H9 (cell line): ENCODE results near the gene NDC80. TPM values are rescaled to one million over a fixed set of nuclear protein-coding genes. Genes with fewer than 3 reads are reported as not detected.
A peak's percentile ranks its signal among the peaks of the same experiment; 100 is the strongest.
"Not testable (repeated sequence)": the region's sequence is repeated elsewhere in the genome, so short reads cannot be mapped to it uniquely, and the experiment has no call there.

Experiments
- DNase-seq: peaks from one replicate; pipeline ENCODE4 v3.0.0-alpha.2; 2017
- H2AFZ ChIP-seq: one replicate; pipeline ENCODE4 v1.6.1; 2013; ENCODE audit warnings: mild to moderate bottlenecking, low read length, control low read depth, moderate library complexity
- H2AK5ac ChIP-seq: 2 replicates; pipeline ENCODE4 v1.6.1; 2013; ENCODE audit warnings: low read length, control low read depth, mixed read lengths; ENCODE audit not compliant: insufficient read length
- H2BK120ac ChIP-seq: one replicate; pipeline ENCODE4 v1.6.1; 2013; ENCODE audit warnings: low read depth, mild to moderate bottlenecking, low read length, control low read depth, inconsistent platforms; ENCODE audit not compliant: poor library complexity, severe bottlenecking
- H2BK12ac ChIP-seq: 2 replicates; pipeline ENCODE4 v1.6.1; 2013; ENCODE audit warnings: low read length, control low read depth, mixed read lengths, low read depth; ENCODE audit not compliant: insufficient read length
- H2BK15ac ChIP-seq: 2 replicates; pipeline ENCODE4 v1.6.1; 2013; ENCODE audit warnings: low read depth, low read length, control low read depth
- H2BK20ac ChIP-seq: one replicate; pipeline ENCODE4 v1.6.1; 2013; ENCODE audit warnings: low read depth, mild to moderate bottlenecking, low read length, control low read depth, inconsistent platforms; ENCODE audit not compliant: poor library complexity, severe bottlenecking
- H2BK5ac ChIP-seq: 2 replicates; pipeline ENCODE4 v1.6.1; 2013; ENCODE audit warnings: low read length, control low read depth, mixed read lengths; ENCODE audit not compliant: insufficient read length
- H3K14ac ChIP-seq: 2 replicates; pipeline ENCODE4 v1.6.1; 2013; ENCODE audit warnings: low read length, control low read depth; ENCODE audit not compliant: insufficient read depth
- H3K18ac ChIP-seq: 2 replicates; pipeline ENCODE4 v1.6.1; 2013; ENCODE audit warnings: low read depth, mild to moderate bottlenecking, mixed read lengths, low read length, control low read depth; ENCODE audit not compliant: insufficient read length
- H3K23ac ChIP-seq: 2 replicates; pipeline ENCODE4 v1.6.1; 2013; ENCODE audit warnings: low read length, control low read depth, mixed read lengths, low read depth; ENCODE audit not compliant: insufficient read length
- H3K23me2 ChIP-seq: 2 replicates; pipeline ENCODE4 v1.6.1; 2013; ENCODE audit warnings: low read depth, mild to moderate bottlenecking, mixed read lengths, low read length, control low read depth; ENCODE audit not compliant: insufficient read length, poor library complexity, severe bottlenecking
- H3K27ac ChIP-seq: 2 replicates; pipeline ENCODE4 v1.5.1; 2013; ENCODE audit warnings: low read length, control low read depth, mixed read lengths, low read depth; ENCODE audit not compliant: insufficient read length
- H3K27me3 ChIP-seq: 2 replicates; pipeline ENCODE4 v1.6.1; 2013; ENCODE audit warnings: low read length, control low read depth, inconsistent platforms; ENCODE audit not compliant: insufficient read depth
- H3K4ac ChIP-seq: 2 replicates; pipeline ENCODE4 v1.6.1; 2013; ENCODE audit warnings: low read depth, mild to moderate bottlenecking, control low read depth, inconsistent platforms, low read length, moderate library complexity
- H3K4me1 ChIP-seq: 2 replicates; pipeline ENCODE4 v1.6.1; 2013; ENCODE audit warnings: low read length, control low read depth, inconsistent platforms; ENCODE audit not compliant: insufficient read depth
- H3K4me2 ChIP-seq: 2 replicates; pipeline ENCODE4 v1.6.1; 2013; ENCODE audit warnings: low read length, control low read depth, mixed read lengths; ENCODE audit not compliant: insufficient read length, insufficient read depth
- H3K56ac ChIP-seq: 2 replicates; pipeline ENCODE4 v1.6.1; 2013; ENCODE audit warnings: low read depth, mild to moderate bottlenecking, mixed read lengths, low read length, control low read depth; ENCODE audit not compliant: insufficient read length
- H3K79me1 ChIP-seq: 2 replicates; pipeline ENCODE4 v1.6.1; 2013; ENCODE audit warnings: low read depth, mild to moderate bottlenecking, moderate library complexity, low read length, control low read depth, inconsistent platforms; ENCODE audit not compliant: insufficient read depth, poor library complexity, severe bottlenecking
- H3K79me2 ChIP-seq: 2 replicates; pipeline ENCODE4 v1.6.1; 2013; ENCODE audit warnings: low read length, control low read depth, inconsistent platforms; ENCODE audit not compliant: insufficient read depth
- H3K9ac ChIP-seq: 2 replicates; pipeline ENCODE4 v1.6.1; 2013; ENCODE audit warnings: low read length, control low read depth, mixed read lengths; ENCODE audit not compliant: insufficient read length; ENCODE audit errors: extremely low read depth
- H3K9me3 ChIP-seq: one replicate; pipeline ENCODE4 v1.6.1; 2013; ENCODE audit warnings: low read depth, low read length, inconsistent platforms; ENCODE audit not compliant: control insufficient read depth
- H3T11ph ChIP-seq: one replicate; pipeline ENCODE4 v1.6.1; 2013; ENCODE audit warnings: mild to moderate bottlenecking, low read length, control low read depth, inconsistent platforms
- H4K20me1 ChIP-seq: one replicate; pipeline ENCODE4 v1.6.1; 2013; ENCODE audit not compliant: control insufficient read depth, insufficient read length, insufficient read depth
- H4K5ac ChIP-seq: 2 replicates; pipeline ENCODE4 v1.6.1; 2013; ENCODE audit warnings: low read depth, mild to moderate bottlenecking, mixed read lengths, low read length, control low read depth; ENCODE audit not compliant: insufficient read length
- H4K8ac ChIP-seq: replicated peaks from 2 replicates; pipeline ENCODE4 v1.6.1; 2013; ENCODE audit warnings: low read length, control low read depth, mixed read lengths, low read depth; ENCODE audit not compliant: insufficient read length
- H4K91ac ChIP-seq: 2 replicates; pipeline ENCODE4 v1.6.1; 2013; ENCODE audit warnings: low read depth, mild to moderate bottlenecking, moderate library complexity, mixed read lengths, low read length, control low read depth; ENCODE audit not compliant: insufficient read length
- H3K27ac Mint-ChIP-seq, 3 experiments: 2 replicates in 2 of 3; 3 replicates in 1 of 3; pipeline ENCODE4 v1.8.0; 2020 to 2021; ENCODE audit warnings: mixed read lengths in 3 of 3, mild to moderate bottlenecking in 1 of 3, moderate library complexity in 1 of 3
- H3K27me3 Mint-ChIP-seq: 2 replicates; pipeline ENCODE4 v1.8.0; 2021; ENCODE audit warnings: low read depth, mild to moderate bottlenecking, moderate library complexity, mixed read lengths
- H3K36me3 Mint-ChIP-seq, 3 experiments: 2 replicates in 2 of 3; 3 replicates in 1 of 3; pipeline ENCODE4 v1.8.0; 2020 to 2021; ENCODE audit warnings: low read depth in 3 of 3, mixed read lengths in 3 of 3; ENCODE audit not compliant: insufficient read depth in 1 of 3
- H3K4me1 Mint-ChIP-seq, 2 experiments: 2 replicates each; pipeline ENCODE4 v1.8.0; 2020; ENCODE audit warnings: mixed read lengths in 2 of 2
- H3K4me3 Mint-ChIP-seq, 2 experiments: 2 replicates in 1 of 2; 3 replicates in 1 of 2; pipeline ENCODE4 v1.8.0; 2020 to 2021; ENCODE audit warnings: mild to moderate bottlenecking in 2 of 2, mixed read lengths in 2 of 2, moderate library complexity in 1 of 2
- H3K9me3 Mint-ChIP-seq, 2 experiments: 2 replicates in 1 of 2; 3 replicates in 1 of 2; pipeline ENCODE4 v1.8.0; 2020; ENCODE audit warnings: mild to moderate bottlenecking in 2 of 2, mixed read lengths in 2 of 2, moderate library complexity in 1 of 2
- CTCF ChIP-seq: fragments of 200-600 bp; sonication (generic); conservative IDR thresholded peaks from 3 replicates; pipeline ENCODE4 v1.8.0; 2021; ENCODE audit warnings: antibody characterized with exemption, mild to moderate bottlenecking
- WGBS: extraction: QIAGEN DNeasy Blood & Tissue Kit; methylation state at CpG from one replicate; pipeline ENCODE4 v1.1.7; 2013; ENCODE audit warnings: missing lambda C conversion rate, low lambda C conversion rate, mixed read lengths; ENCODE audit not compliant: insufficient read length; ENCODE audit errors: extremely low coverage; 5-methylcytosine and 5-hydroxymethylcytosine counted together
- total RNA-seq: library from RNA; stranded (reverse); gene quantifications from 2 replicates; pipeline ENCODE4 v1.2.1, GENCODE V29; 2021

Gene NDC80
- total RNA-seq, 1 experiment from 2014 or later: 39.5 TPM

- H3K27ac Mint-ChIP-seq: no peak overlapping the region
- no peak overlapping the region for H3K27ac ChIP-seq
Observed at GRCh38 chr18:2657788-2658458, 86.6 kb downstream of the NDC80 start.

GRCh38 chr18:2660849-2661248 is 89.5 kb downstream of the NDC80 start:
- not testable (repeated sequence) for H2AK5ac ChIP-seq, H4K8ac ChIP-seq, H2BK20ac ChIP-seq, H3K4me3 Mint-ChIP-seq, H3T11ph ChIP-seq, H3K4me1 ChIP-seq, H4K20me1 ChIP-seq, H2BK12ac ChIP-seq, H3K9me3 Mint-ChIP-seq, H3K23ac ChIP-seq, H2BK5ac ChIP-seq, H2BK120ac ChIP-seq, H3K79me1 ChIP-seq, H3K9me3 ChIP-seq, H3K18ac ChIP-seq, H3K4ac ChIP-seq, H3K14ac ChIP-seq, H4K91ac ChIP-seq, H3K4me2 ChIP-seq, H2BK15ac ChIP-seq, H4K5ac ChIP-seq, H3K27ac ChIP-seq, H2AFZ ChIP-seq, DNase-seq, H3K27me3 Mint-ChIP-seq, H3K56ac ChIP-seq, H3K23me2 ChIP-seq, H3K27me3 ChIP-seq, H3K9ac ChIP-seq
- Mint-ChIP-seq H3K27ac (peak overlapping the region in 1 of 3 experiments; percentile 21; a peak in 1 of 7 replicates), H3K4me1 (peaks cover 13% of the 10 kb centered on the region in 2 experiments), H3K36me3 (peaks cover 5 to 16% (median 8%) of the 10 kb centered on the region in 3 experiments)
- peaks cover 13% of the 10 kb centered on the region; the same call in 1 of the 2 replicates for H3K79me2 ChIP-seq
- no CpG with 5 or more reads among the region's 3 CpGs for WGBS

More at GRCh38 chr18:2657788-2658458, 86.6 kb downstream of the NDC80 start:
- H3K9me3 Mint-ChIP-seq: peaks cover 0 to 3% of the 10 kb centered on the region in 2 experiments; a peak in 2 of 5 replicates
- Histone ChIP-seq H2AFZ (no peak overlapping the region), H4K5ac (no peak overlapping the region), H2BK120ac (no peak overlapping the region), H2AK5ac (no peak overlapping the region), H3K4me2 (no peak overlapping the region), H3K23me2 (peaks cover 11% of the 10 kb centered on the region), H3K27me3 (peaks cover 8% of the 10 kb centered on the region; the same call in 1 of the 2 replicates), H4K20me1 (no peaks in the 10 kb centered on the region), H4K91ac (no peak overlapping the region), H3K4me1 (peaks cover 2% of the 10 kb centered on the region; the same call in 1 of the 2 replicates), H3K23ac (no peak overlapping the region), H2BK15ac (no peak overlapping the region), H3T11ph (no peak overlapping the region), H2BK20ac (no peak overlapping the region), H3K56ac (no peak overlapping the region), H3K9ac (no peak overlapping the region), H3K4ac (no peak overlapping the region), H2BK5ac (no peak overlapping the region), H3K9me3 (no peaks in the 10 kb centered on the region), H3K14ac (no peak overlapping the region), H3K79me1 (no peaks in the 10 kb centered on the region), H2BK12ac (no peak overlapping the region), H3K79me2 (peaks cover 10% of the 10 kb centered on the region; the same call in 1 of the 2 replicates), H3K18ac (no peak overlapping the region), H4K8ac (no peak overlapping the region)
- H3K4me3 Mint-ChIP-seq: peak overlapping the region; percentile 60 to 92
- no peak for DNase-seq
- no peak for TF ChIP-seq CTCF
- H3K36me3 Mint-ChIP-seq: peaks cover 5 to 8% (median 8%) of the 10 kb centered on the region in 3 experiments
- peaks cover 19% of the 10 kb centered on the region for H3K27me3 Mint-ChIP-seq
- H3K4me1 Mint-ChIP-seq: peaks cover 27 to 29% of the 10 kb centered on the region in 2 experiments
- no CpG with 5 or more reads among the region's 12 CpGs for WGBS
